Nephron progenitor cell (in vitro differentiated cells): ENCODE measurements around the gene RGS2.

ENCODE experiments used
- DNase-seq: peaks from one replicate; pipeline ENCODE4 v3.0.0; 2021
- H3K27ac Mint-ChIP-seq: 2 replicates; pipeline ENCODE4 v1.8.0; 2021; ENCODE audit warnings: mild to moderate bottlenecking, moderate library complexity, mixed read lengths
- H3K27me3 Mint-ChIP-seq: 2 replicates; pipeline ENCODE4 v1.8.0; 2021; ENCODE audit warnings: mild to moderate bottlenecking, low read depth, mixed read lengths; ENCODE audit not compliant: poor library complexity
- H3K36me3 Mint-ChIP-seq: 2 replicates; pipeline ENCODE4 v1.8.0; 2021; ENCODE audit warnings: low read depth, mixed read lengths
- H3K4me1 Mint-ChIP-seq: 2 replicates; pipeline ENCODE4 v1.8.0; 2021; ENCODE audit warnings: mixed read lengths
- H3K4me3 Mint-ChIP-seq: 2 replicates; pipeline ENCODE4 v1.8.0; 2021; ENCODE audit warnings: mild to moderate bottlenecking, moderate library complexity, mixed read lengths
- H3K9me3 Mint-ChIP-seq: 2 replicates; pipeline ENCODE4 v1.8.0; 2021; ENCODE audit warnings: mild to moderate bottlenecking, moderate library complexity, mixed read lengths
- TF ChIP-seq, protein P1 (sequence below): fragments of 200-600 bp; sonication (generic); IDR thresholded peaks from 2 replicates; pipeline ENCODE4 v1.5.0; 2021; ENCODE audit warnings: antibody characterized with exemption

Gene RGS2

GRCh38 chr1:192789871-192790270 is 19.0 kb upstream of the RGS2 start:
- no peak for DNase-seq
- TF ChIP-seq, protein P1, sequence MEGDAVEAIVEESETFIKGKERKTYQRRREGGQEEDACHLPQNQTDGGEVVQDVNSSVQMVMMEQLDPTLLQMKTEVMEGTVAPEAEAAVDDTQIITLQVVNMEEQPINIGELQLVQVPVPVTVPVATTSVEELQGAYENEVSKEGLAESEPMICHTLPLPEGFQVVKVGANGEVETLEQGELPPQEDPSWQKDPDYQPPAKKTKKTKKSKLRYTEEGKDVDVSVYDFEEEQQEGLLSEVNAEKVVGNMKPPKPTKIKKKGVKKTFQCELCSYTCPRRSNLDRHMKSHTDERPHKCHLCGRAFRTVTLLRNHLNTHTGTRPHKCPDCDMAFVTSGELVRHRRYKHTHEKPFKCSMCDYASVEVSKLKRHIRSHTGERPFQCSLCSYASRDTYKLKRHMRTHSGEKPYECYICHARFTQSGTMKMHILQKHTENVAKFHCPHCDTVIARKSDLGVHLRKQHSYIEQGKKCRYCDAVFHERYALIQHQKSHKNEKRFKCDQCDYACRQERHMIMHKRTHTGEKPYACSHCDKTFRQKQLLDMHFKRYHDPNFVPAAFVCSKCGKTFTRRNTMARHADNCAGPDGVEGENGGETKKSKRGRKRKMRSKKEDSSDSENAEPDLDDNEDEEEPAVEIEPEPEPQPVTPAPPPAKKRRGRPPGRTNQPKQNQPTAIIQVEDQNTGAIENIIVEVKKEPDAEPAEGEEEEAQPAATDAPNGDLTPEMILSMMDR, result no peak
- Mint-ChIP-seq H3K4me1 (no peaks in the 10 kb centered on the region), H3K27ac (no peak overlapping the region), H3K4me3 (no peak overlapping the region), H3K27me3 (no peaks in the 10 kb centered on the region), H3K36me3 (no peaks in the 10 kb centered on the region), H3K9me3 (no peaks in the 10 kb centered on the region)

DNA sequence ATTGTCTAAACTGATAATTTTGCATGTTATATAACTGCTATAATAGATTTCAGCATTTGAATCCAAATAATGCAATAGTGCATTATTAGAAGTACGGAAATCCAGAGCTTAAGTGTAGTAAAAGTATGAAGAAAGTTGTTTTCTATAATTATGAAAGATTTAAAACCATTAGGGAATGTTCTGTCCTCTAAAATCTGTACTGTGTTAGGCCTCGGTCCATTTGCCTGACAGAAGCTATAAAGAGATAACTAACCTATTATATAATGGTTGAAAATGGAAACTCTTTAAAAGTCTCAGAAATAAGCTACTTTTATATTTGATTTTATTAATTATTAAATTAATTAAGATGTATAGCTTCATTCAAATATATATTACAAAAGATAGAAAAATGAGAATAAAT is 16.2 kb upstream of the RGS2 start:
- Mint-ChIP-seq H3K4me1 (no peaks in the 10 kb centered on the region), H3K27ac (no peak overlapping the region), H3K27me3 (no peaks in the 10 kb centered on the region), H3K4me3 (no peak overlapping the region), H3K9me3 (no peaks in the 10 kb centered on the region), H3K36me3 (no peaks in the 10 kb centered on the region)
- DNase-seq, result no peak
- TF ChIP-seq, protein P1, result no peak

- Mint-ChIP-seq H3K4me3 (no peak overlapping the region), H3K27ac (no peak overlapping the region), H3K27me3 (no peaks in the 10 kb centered on the region), H3K4me1 (no peaks in the 10 kb centered on the region), H3K9me3 (no peaks in the 10 kb centered on the region), H3K36me3 (no peaks in the 10 kb centered on the region)
- TF ChIP-seq, protein P1, result no peak
- no peak for DNase-seq
Observed at GRCh38 chr1:192793983-192794767, 14.7 kb upstream of the RGS2 start.

- TF ChIP-seq, protein P1, result no peak
- Mint-ChIP-seq H3K9me3 (no peaks in the 10 kb centered on the region), H3K4me1 (no peaks in the 10 kb centered on the region), H3K4me3 (no peak overlapping the region), H3K27me3 (no peaks in the 10 kb centered on the region), H3K36me3 (no peaks in the 10 kb centered on the region), H3K27ac (no peak overlapping the region)
- no peak for DNase-seq
Observed at GRCh38 chr1:192794768-192795035, 14.1 kb upstream of the RGS2 start.

- Mint-ChIP-seq H3K4me1 (no peaks in the 10 kb centered on the region), H3K27ac (no peak overlapping the region), H3K4me3 (no peak overlapping the region), H3K36me3 (no peaks in the 10 kb centered on the region), H3K27me3 (no peaks in the 10 kb centered on the region), H3K9me3 (no peaks in the 10 kb centered on the region)
- no peak for DNase-seq
- TF ChIP-seq, protein P1, result no peak
Observed at GRCh38 chr1:192795916-192796618, 12.8 kb upstream of the RGS2 start.

- Mint-ChIP-seq H3K9me3 (no peaks in the 10 kb centered on the region), H3K27me3 (no peaks in the 10 kb centered on the region), H3K36me3 (no peaks in the 10 kb centered on the region), H3K4me3 (no peak overlapping the region), H3K27ac (no peak overlapping the region), H3K4me1 (no peaks in the 10 kb centered on the region)
- TF ChIP-seq, protein P1, result no peak
- DNase-seq, result no peak
Observed at GRCh38 chr1:192797143-192797542, 11.7 kb upstream of the RGS2 start.
